DMS 273 (cell line): Measurements from ENCODE around the gene MGRN1.
"Not testable (repeated sequence)": the region's sequence is repeated elsewhere in the genome, so short reads cannot be mapped to it uniquely, and the experiment has no call there.

Experiments
- DNase-seq: peaks from one replicate; lab custom pipeline; 2025; ENCODE audit not compliant: unreplicated experiment; lab: John Stamatoyannopoulos, UW

Gene MGRN1

GRCh38 chr16:4723071-4723767, 98.6 kb downstream of the MGRN1 start:
- no peak for DNase-seq

- no peak for DNase-seq
These were observed 100.1 kb downstream of the MGRN1 start for GRCh38 chr16:4724661-4725270.

- DNase-seq, result no peak
These were observed 102.0 kb downstream of the MGRN1 start for GRCh38 chr16:4726616-4727015.

GRCh38 chr16:4728676-4729075, 104.0 kb downstream of the MGRN1 start:
- DNase-seq, result no peak

- no peak for DNase-seq
These were observed 105.2 kb downstream of the MGRN1 start for GRCh38 chr16:4729876-4730275.

GRCh38 chr16:4733211-4733742, 108.7 kb downstream of the MGRN1 start:
- no peak for DNase-seq

GRCh38 chr16:4733747-4734062, 109.1 kb downstream of the MGRN1 start:
- peak; percentile 65 for DNase-seq

GRCh38 chr16:4734063-4734729, 109.6 kb downstream of the MGRN1 start, which contains the start of the genes ANKS3 and DNAAF8:
TSS of gene ANKS3 (minus strand) at chr16:4734271. CDS start at chr16:4730149, 4,122 bp downstream.
TSS of gene DNAAF8 (plus strand) at chr16:4734537. CDS start at chr16:4736515, 1,978 bp downstream.
- peak; percentile 97 for DNase-seq

- peak; percentile 93 for DNase-seq
These were observed 110.3 kb downstream of the MGRN1 start for GRCh38 chr16:4734730-4735535.

GRCh38 chr16:4736546-4736945, 111.9 kb downstream of the MGRN1 start:
- no peak for DNase-seq

GRCh38 chr16:4737545-4737944, 112.9 kb downstream of the MGRN1 start:
- DNase-seq, result no peak

GRCh38 chr16:4738370-4738769, 113.7 kb downstream of the MGRN1 start:
- not testable (repeated sequence) for DNase-seq
